Measurements from ENCODE around the gene PCNT.
A peak's percentile ranks its signal among the peaks of the same experiment; 100 is the strongest.

The PCNT gene

GRCh38 chr21:46412521-46413364 is 88.8 kb downstream of the PCNT start:
- DNase-seq: no peak

DNA sequence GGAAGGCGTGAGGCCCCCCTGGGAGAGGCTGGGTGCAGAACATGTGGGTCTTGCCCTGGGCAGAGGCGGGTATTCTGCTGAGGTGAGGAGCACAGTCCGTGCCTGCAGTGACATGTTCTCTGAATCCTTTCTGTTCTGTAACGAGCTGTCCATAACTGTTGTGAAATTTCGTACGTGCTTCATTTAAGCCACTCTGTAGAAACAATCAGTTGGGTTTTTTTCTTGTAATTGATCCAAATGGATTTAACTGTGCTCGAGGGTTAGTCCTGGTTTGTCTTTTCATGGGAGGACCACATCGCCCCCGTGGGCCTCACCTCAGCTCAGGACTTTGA is 89.4 kb downstream of the PCNT start:
- no peak for DNase-seq

- no peak for DNase-seq
Measured at GRCh38 chr21:46414965-46415275, 91.0 kb downstream of the PCNT start.

GRCh38 chr21:46416551-46416950 is 92.6 kb downstream of the PCNT start:
- no peak for DNase-seq

GRCh38 chr21:46418265-46418946 is 94.5 kb downstream of the PCNT start:
- peak; percentile 41 for DNase-seq

DNA sequence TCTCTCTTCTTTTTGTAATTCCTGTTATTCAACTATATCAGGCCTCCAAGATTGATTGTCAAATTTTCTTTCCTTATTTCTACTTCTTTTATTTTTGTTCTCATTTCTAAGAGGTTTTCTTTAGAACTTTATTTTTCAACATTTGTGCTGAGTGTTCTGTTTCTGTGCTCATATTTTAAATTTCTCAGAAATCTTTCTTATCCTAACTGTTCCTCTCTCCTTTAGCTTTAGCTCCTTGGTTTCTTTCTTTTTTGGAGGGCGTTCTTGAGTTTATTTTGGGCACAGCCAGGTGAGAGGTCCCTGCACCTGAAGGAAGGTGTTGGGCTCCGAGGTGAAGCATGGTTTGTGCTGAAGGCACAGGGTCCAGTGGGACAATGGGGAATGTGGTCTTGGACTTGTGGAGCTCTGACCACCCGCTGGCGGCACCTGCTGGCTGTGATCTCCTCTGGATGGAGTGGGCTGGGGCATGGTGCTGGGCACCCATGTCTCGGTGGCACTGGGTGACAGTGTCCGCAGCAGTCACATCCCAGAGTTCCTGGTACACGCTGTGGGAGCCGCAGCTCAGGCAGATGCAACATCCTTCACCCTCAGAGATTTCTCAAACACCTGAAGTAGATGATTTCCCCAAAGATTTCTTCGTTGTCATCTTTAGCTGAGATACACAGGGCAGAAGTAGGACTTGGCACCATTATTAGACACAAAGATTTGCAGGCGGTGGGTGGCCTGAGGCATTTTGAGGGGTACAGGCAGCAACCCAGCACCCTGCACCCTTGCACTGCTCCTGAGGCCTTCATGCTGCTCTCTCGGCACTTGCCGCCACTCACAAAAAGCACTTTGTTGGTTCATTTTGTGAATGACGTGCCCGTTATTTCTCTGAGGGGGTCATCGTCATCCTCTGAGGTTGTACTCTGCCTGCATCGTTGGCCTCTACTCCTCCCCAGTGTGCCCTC is 96.6 kb downstream of the PCNT start:
- no peak for DNase-seq

- DNase-seq: no peak
Measured at GRCh38 chr21:46421191-46421750, 97.3 kb downstream of the PCNT start.

- no peak for DNase-seq
Measured at GRCh38 chr21:46421756-46422555, 98.0 kb downstream of the PCNT start.

DNA sequence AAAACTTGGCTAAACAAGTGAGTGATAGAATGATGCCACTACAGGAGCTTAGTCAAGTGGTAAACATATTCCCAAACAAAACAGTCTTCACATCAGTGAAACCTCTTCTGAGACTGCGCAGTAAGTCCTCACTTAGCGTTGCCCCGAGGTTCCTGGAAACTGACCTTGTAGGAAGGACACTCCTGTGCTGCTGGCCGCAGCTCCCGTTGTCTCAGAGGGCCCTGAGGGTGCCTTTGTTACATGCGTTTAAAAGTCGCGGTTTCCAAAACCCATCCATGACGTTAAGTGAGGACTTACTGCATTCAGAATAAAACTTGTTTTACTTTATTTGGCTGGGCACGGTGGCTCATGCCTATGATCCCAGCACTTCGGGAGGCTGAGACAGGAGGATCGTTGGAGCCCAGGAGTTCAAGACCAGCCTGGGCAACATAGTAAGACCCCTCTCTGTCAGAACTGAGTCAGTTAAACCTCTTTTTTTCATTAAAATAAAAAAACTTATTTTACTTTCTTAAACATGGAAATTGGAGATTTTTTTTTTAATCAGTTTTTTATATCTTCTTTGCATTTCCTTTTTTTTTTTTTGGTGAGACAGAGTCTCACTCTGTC is 98.8 kb downstream of the PCNT start:
- no peak for DNase-seq

DNA sequence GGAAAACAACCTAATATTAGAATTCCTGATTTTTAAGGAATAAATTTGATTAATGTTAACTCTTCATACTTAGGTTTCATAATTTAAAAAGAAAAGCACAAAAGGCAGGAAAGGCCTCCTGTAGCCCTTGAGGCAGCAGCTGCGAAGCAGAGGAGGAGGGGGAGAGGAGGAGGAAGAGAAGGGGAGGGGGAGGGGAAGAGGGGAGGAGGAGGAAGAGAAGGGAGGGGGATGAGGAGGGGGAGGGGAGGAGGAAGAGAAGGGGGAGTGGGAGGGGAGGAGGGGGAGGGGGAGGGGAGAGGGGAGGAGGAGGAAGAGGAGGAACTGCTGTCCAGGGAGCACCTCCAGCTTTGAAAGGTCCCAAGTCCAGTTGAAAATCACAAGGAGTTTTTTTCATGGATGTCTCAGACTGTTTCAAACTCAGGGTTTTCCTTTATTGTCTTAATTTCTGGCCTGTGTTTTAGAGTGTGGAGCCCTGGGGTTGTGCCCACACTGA is 99.6 kb downstream of the PCNT start:
- DNase-seq: no peak

- DNase-seq: peak; percentile 53
Measured at GRCh38 chr21:46424039-46424591, 100.2 kb downstream of the PCNT start.

DNA sequence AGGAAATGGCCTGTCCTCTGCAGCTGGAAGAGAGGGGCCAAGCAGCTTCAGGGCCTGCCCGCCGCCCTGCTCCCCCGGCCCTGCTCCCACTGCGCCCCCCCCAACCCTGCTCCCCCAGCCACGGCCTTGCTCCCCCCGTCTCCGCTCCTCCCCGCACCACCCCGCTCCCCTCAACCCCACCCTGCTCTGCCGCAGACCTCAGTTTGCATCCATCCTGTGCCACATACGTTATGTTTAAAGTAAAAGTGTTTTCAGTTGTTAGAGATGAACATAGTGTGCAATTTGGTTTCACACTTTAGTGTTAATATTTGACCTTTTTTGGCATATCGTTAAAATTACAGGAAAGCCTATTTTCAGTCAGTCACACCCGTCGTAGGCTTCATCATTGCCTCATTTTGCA is 100.7 kb downstream of the PCNT start:
- DNase-seq: no peak

GRCh38 chr21:46425041-46425440 is 101.1 kb downstream of the PCNT start:
- no peak for DNase-seq

- DNase-seq: no peak
Measured at GRCh38 chr21:46425571-46425970, 101.6 kb downstream of the PCNT start.

DNA sequence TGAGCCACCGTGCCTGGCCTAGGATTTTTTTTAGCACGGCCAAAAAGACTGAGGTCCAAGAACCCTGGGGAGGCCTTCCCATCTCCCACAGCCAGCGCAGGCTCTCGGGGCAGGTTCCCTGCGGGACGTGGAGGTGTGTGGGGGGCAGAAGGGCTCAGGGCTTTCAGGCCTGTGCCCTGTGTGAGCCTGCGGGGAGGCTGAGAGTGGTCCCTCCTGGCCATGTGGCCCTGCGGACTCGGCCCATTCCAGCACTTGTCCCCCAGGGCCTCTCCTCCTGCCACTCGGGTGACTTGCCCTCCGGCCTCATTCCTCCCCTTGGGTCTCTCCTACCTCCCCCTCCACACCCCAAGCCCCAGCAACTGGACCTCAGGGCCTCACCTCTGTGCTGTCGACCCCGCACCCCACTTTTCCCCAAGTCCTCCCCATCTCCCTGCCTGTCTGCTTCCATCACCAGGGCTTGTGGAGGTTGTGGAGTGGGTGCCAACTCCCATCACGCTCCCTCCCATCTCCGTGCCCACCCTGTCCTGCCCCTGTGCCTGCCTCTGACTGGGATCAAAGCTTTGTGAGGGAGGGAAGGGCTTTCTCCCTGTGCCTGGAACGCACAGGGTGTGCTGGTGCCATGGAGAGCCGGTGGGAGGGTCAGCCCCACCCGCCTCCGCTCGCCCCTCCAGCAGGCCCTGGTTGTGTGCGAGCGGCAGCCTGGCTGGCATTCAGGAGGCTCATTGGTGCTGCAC is 102.5 kb downstream of the PCNT start:
- DNase-seq: no peak

DNA sequence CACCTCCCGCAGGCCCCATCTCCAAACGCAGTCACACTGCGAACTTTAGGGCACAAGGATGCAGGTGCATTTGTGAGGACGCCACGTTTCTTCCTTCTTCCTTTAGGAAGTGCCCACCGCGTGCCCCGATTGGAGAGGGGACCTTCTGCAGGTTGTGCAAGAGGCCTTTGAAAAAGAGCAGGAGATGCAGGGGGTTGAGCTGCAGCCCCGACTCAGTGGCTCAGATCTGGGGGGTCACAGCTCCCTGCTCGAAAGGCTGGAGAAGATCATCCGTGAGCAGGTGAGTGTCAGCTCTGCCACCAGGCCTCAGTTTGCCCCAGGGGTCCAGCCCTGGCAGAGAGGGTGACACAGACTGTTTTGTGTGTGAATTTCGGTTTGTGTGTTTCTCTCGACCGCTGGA is 103.6 kb downstream of the PCNT start:
- DNase-seq: no peak

GRCh38 chr21:46428286-46428685 is 104.3 kb downstream of the PCNT start:
- no peak for DNase-seq

GRCh38 chr21:46428987-46429710 is 105.2 kb downstream of the PCNT start:
- no peak for DNase-seq

DNA sequence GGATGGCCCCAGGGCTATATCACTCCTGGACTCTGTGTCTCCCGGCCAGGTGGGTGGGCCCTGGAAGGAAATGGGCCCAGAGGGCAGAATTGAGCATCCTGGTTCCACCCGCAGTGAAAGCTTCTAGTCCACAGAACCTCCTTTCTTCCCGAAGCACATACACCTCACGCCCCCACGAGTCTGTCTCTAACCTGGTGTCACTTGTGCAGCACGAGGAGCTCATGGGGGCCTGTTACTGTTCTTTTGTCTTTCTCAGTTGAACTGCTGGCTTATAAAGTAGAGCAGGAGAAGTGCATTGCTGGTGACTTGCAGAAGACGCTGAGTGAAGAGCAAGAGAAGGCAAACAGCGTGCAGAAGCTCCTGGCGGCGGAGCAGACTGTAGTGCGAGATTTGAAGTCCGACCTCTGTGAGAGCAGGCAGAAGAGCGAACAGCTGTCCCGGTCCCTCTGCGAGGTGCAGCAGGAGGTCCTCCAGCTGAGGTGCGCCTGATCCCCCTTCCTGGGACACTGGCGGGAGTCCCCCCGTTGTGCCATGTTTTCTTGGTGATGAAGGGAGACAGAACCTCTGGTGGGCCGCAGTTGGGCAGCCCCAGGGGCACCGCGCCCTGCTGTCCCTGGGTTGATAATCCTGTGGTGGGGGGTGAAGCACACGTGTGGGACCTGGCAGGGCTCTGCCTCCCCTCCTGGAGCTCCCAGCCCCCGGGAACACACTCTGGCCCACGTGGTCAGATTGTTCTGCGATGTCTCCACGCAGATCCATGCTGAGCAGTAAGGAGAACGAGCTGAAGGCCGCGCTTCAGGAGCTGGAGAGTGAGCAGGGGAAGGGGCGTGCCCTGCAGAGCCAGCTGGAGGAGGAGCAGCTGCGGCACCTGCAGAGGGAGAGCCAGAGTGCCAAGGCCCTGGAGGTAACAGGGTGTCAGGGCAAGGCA is 106.1 kb downstream of the PCNT start:
- DNase-seq: no peak

Data from islet precursor cell (in vitro differentiated cells).